Endothelial cell of umbilical vein (primary cell): ENCODE data around the gene IL17RB. TPM values are rescaled to one million over a fixed set of nuclear protein-coding genes. Genes with fewer than 3 reads are reported as not detected.

Experiments used
- BruUV-seq: library from RNA; stranded (reverse); fragments of 400-500 nt; replicated peaks from 2 replicates; lab custom pipeline; 2021; lab: Mats Ljungman, UMichigan
- CTCF ChIA-PET: fragments of 300-600, 350-600 bp; sonication (Branson Sonifier 250); formaldehyde crosslinking; loops from one replicate; lab custom pipeline; 2021; ENCODE audit warnings: antibody characterized with exemption, inconsistent platforms; lab: Charles Lee
- POLR2A ChIA-PET: fragments of 300-600, 350-600 bp; sonication (Branson Sonifier 250); formaldehyde crosslinking; loops from one replicate; lab custom pipeline; 2021; ENCODE audit warnings: antibody characterized with exemption, inconsistent platforms; lab: Charles Lee
- DNase-seq: peaks from one replicate; pipeline ENCODE4 v3.0.0-alpha.2; 2011; ENCODE audit warnings: low read depth, low spot score
- FAIRE-seq: peaks from 2 replicates; lab custom pipeline; 2011; peaks lifted over from hg19 to GRCh38; lab: Jason Lieb, UNC
- H2AFZ ChIP-seq: 2 replicates; pipeline ENCODE4 v1.6.0; 2012; ENCODE audit warnings: low read depth, low read length, control low read depth, inconsistent platforms
- H3K27ac ChIP-seq: 2 replicates; pipeline ENCODE4 v1.5.1; 2011; ENCODE audit warnings: low read depth, mild to moderate bottlenecking, control low read depth, low read length, moderate library complexity; ENCODE audit not compliant: insufficient read depth
- H3K27me3 ChIP-seq, 2 experiments: 2 replicates each; pipeline versions ENCODE4 v1.6.0 to v1.6.1; 2011; ENCODE audit warnings: low read length in 2 of 2, mixed read lengths in 1 of 2; ENCODE audit not compliant: control insufficient read depth in 2 of 2, insufficient read depth in 2 of 2
- H3K36me3 ChIP-seq, 2 experiments: 2 replicates in 1 of 2; 3 replicates in 1 of 2; pipeline ENCODE4 v1.5.1; 2011; ENCODE audit warnings: low read length in 2 of 2, mild to moderate bottlenecking in 1 of 2, moderate library complexity in 1 of 2; ENCODE audit not compliant: control insufficient read depth in 2 of 2, insufficient read depth in 2 of 2; ENCODE audit errors: extremely low read depth in 1 of 2
- H3K4me1 ChIP-seq: 3 replicates; pipeline ENCODE4 v1.5.1; 2011; ENCODE audit warnings: mild to moderate bottlenecking, low read length; ENCODE audit not compliant: control insufficient read depth, insufficient read depth; ENCODE audit errors: extremely low read depth
- H3K4me2 ChIP-seq: 2 replicates; pipeline ENCODE4 v1.6.1; 2011; ENCODE audit warnings: low read length, control low read depth, mixed read lengths; ENCODE audit not compliant: insufficient read depth
- H3K4me3 ChIP-seq, 3 experiments: fragments of 200-600 bp in 1 of 3; sonication (generic), shearing (Covaris generic) in 1 of 3; replicated peaks in 1 of 3; 2 replicates each; pipeline ENCODE4 v1.5.1; 2011 to 2016; ENCODE audit warnings: control low read depth in 3 of 3, low read length in 3 of 3, mild to moderate bottlenecking in 2 of 3, inconsistent platforms in 1 of 3, low read depth in 1 of 3, moderate library complexity in 1 of 3; ENCODE audit not compliant: insufficient read depth in 1 of 3
- H3K79me2 ChIP-seq: 2 replicates; pipeline ENCODE4 v1.6.0; 2012; ENCODE audit warnings: low read length, inconsistent platforms; ENCODE audit not compliant: control insufficient read depth, insufficient read depth
- H3K9ac ChIP-seq: replicated peaks from 2 replicates; pipeline ENCODE3; 2011; ENCODE audit warnings: low read length, control low read depth; ENCODE audit not compliant: insufficient read depth; ENCODE audit errors: extremely low read depth
- H3K9me1 ChIP-seq: replicated peaks from 3 replicates; pipeline ENCODE4 v1.6.0; 2011; ENCODE audit warnings: mild to moderate bottlenecking, low read length; ENCODE audit not compliant: control insufficient read depth, insufficient read depth; ENCODE audit errors: extremely low read depth
- H3K9me3 ChIP-seq: replicated peaks from 2 replicates; pipeline ENCODE4 v1.5.1; 2012; ENCODE audit warnings: low read length, inconsistent platforms; ENCODE audit not compliant: control insufficient read depth, insufficient read depth
- H4K20me1 ChIP-seq: replicated peaks from 2 replicates; pipeline ENCODE3; 2011; ENCODE audit warnings: mild to moderate bottlenecking, low read length; ENCODE audit not compliant: control insufficient read depth, insufficient read depth; ENCODE audit errors: extremely low read depth
- EZH2 ChIP-seq: IDR thresholded peaks from 2 replicates; pipeline ENCODE4 v1.6.1; 2012; ENCODE audit warnings: borderline replicate concordance, low read depth, mild to moderate bottlenecking, moderate library complexity, low read length, inconsistent platforms; ENCODE audit not compliant: severe bottlenecking
- GATA2 ChIP-seq: IDR thresholded peaks from 2 replicates; pipeline ENCODE4 v1.7.0; 2011; ENCODE audit warnings: low read depth, mild to moderate bottlenecking, moderate library complexity, mixed read lengths, low read length; ENCODE audit not compliant: insufficient read length, insufficient read depth
- JUN ChIP-seq: IDR thresholded peaks from 2 replicates; pipeline ENCODE4 v1.6.1; 2011; ENCODE audit warnings: borderline replicate concordance, low read depth; ENCODE audit not compliant: insufficient read length, insufficient read depth
- MAX ChIP-seq: IDR thresholded peaks from 2 replicates; pipeline ENCODE4 v1.6.1; 2011; ENCODE audit not compliant: insufficient read depth, insufficient read length
- MYC ChIP-seq: IDR thresholded peaks from one replicate; pipeline ENCODE4 v1.6.1; 2011; ENCODE audit warnings: mild to moderate bottlenecking, low read depth, low read length
- POLR2A ChIP-seq: IDR thresholded peaks from 2 replicates; pipeline ENCODE4 v1.6.1; 2012; ENCODE audit warnings: low read depth, mild to moderate bottlenecking, control low read depth, low read length
- POLR2AphosphoS5 ChIP-seq: IDR thresholded peaks from 2 replicates; pipeline ENCODE4 v1.6.1; 2012; ENCODE audit warnings: low read depth, mild to moderate bottlenecking, control low read depth, low read length, moderate library complexity; ENCODE audit not compliant: insufficient read depth
- dilution Hi-C: fragments of 300-500 bp; cut with MboI; formaldehyde crosslinking; loops from one replicate; pipeline ENCODE4 v1.15.0; 2019; ENCODE audit warnings: low sequenced_read_pairs; ENCODE audit not compliant: extremely low pct_ligation_motif_present
- intact Hi-C: fragments of 100-400 bp; cut with micrococcal nuclease; formaldehyde crosslinking; loops from one replicate; pipeline ENCODE4 v1.10.0; 2022
- polyA plus RNA-seq, 4 experiments: library from polyadenylated mRNA; depleted of rRNA in 3 of 4; stranded (reverse) in 3 of 4; unstranded in 1 of 4; fragments of >200 nt; gene quantifications; 2 replicates each; pipeline versions ENCODE4 v1.2.1 to v1.2.3, GENCODE V29; 2011 to 2012; ENCODE audit warnings: missing spikeins in 1 of 4
- total RNA-seq: library from RNA; stranded (reverse); gene quantifications from 2 replicates; pipeline ENCODE4 v1.2.3, GENCODE V29; 2021

IL17RB gene
- total and polyA plus RNA-seq, 2 donors (not counting 3 experiments of a cell fraction or from before 2014, with no cell fraction given): 0.04 TPM; not detected in 1

GRCh38 chr3:53830944-53831343 is 15.4 kb upstream of the IL17RB start:
- intact Hi-C loops: no loop called here
- dilution Hi-C loops: no loop called here
- no peaks in the 10 kb centered on the region for H3K36me3 ChIP-seq
- no peaks in the 10 kb centered on the region for H4K20me1 ChIP-seq
- no peaks in the 10 kb centered on the region for H3K9me1 ChIP-seq
- no peaks in the 10 kb centered on the region for H3K9me3 ChIP-seq
- FAIRE-seq: no peak
- H3K27me3 ChIP-seq: no peaks in the 10 kb centered on the region
- H3K79me2 ChIP-seq: no peaks in the 10 kb centered on the region
- no peak overlapping the region for H3K4me3 ChIP-seq
- no peak overlapping the region for H3K9ac ChIP-seq
- no peak for DNase-seq
- TF ChIP-seq POLR2AphosphoS5: no peak
- no peak for TF ChIP-seq POLR2A
- no peak for TF ChIP-seq MYC
- TF ChIP-seq EZH2: no peak
- no peak for TF ChIP-seq MAX
- no peak for TF ChIP-seq GATA2
- CTCF ChIA-PET: no interaction called here
- POLR2A ChIA-PET: no interaction called here
- no peaks in the 10 kb centered on the region for H3K4me1 ChIP-seq
- H2AFZ ChIP-seq: no peak overlapping the region
- no peak overlapping the region for H3K27ac ChIP-seq
- H3K4me2 ChIP-seq: no peak overlapping the region
- no TSS peak for BruUV-seq

- FAIRE-seq: no peak
- intact Hi-C loops: no loop called here
- CTCF ChIA-PET: no interaction called here
These were observed 13.2 kb upstream of the IL17RB start for GRCh38 chr3:53833053-53833645.

More at GRCh38 chr3:53833053-53833645, 13.2 kb upstream of the IL17RB start:
- Histone ChIP-seq H3K4me3 (no peak overlapping the region), H3K4me1 (no peaks in the 10 kb centered on the region), H3K27ac (no peak overlapping the region), H2AFZ (no peak overlapping the region), H3K79me2 (no peaks in the 10 kb centered on the region), H3K9me1 (no peaks in the 10 kb centered on the region), H3K9ac (no peak overlapping the region), H4K20me1 (no peaks in the 10 kb centered on the region), H3K4me2 (no peak overlapping the region), H3K9me3 (no peaks in the 10 kb centered on the region), H3K36me3 (no peaks in the 10 kb centered on the region), H3K27me3 (no peaks in the 10 kb centered on the region)
- DNase-seq: no peak
- dilution Hi-C loops: no loop called here
- TF ChIP-seq POLR2A (no peak), MAX (no peak), POLR2AphosphoS5 (no peak), EZH2 (no peak), MYC (no peak), JUN (no peak)
- POLR2A ChIA-PET: no interaction called here
- no TSS peak for BruUV-seq
